Stimulated activated naive CD4-positive, alpha-beta T cell (primary cell): ENCODE measurements around the gene OPRD1.
A peak's percentile ranks its signal among the peaks of the same experiment; 100 is the strongest.

ENCODE experiments used
- DNase-seq, 6 experiments: peaks; one replicate each; lab custom pipeline; 2025; lab: John Stamatoyannopoulos, UW

The OPRD1 gene

DNA sequence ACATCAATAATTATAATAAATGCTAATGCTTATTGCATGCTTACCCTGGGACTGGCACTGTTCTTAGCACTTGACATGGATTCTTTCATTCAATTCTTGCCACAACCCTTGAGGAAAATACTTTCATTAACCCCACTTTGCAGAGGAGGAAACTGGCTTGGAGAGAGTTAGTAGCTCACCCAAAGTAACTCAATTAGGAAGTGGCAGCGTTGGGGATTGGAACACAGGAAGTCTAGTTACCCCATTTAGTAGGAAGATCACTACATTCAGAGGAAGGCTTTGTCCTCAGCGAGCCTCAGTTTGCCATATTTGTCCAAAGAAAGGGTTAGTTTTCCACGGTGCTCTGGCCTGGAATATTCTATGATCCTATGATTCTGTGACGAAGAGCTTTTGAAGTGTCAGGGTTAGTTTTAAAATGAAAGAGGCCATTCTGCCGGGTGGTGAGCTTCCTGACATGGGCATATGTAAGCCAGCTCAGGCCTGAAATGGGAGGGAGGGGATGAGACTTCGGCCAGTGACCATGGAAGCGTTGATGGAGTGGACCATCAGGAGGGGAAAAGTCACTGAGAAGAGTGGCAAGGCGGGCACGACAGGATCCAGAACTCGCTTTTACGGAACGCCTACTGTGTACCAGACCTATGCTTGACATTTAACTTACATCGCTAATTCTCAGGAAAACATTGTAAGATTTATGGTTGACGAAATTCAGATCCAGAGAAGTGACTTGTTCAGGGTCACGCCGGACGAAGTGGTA is 74.2 kb downstream of the OPRD1 start:
- peak in 1 of 6 experiments; percentile 31 for DNase-seq

DNA sequence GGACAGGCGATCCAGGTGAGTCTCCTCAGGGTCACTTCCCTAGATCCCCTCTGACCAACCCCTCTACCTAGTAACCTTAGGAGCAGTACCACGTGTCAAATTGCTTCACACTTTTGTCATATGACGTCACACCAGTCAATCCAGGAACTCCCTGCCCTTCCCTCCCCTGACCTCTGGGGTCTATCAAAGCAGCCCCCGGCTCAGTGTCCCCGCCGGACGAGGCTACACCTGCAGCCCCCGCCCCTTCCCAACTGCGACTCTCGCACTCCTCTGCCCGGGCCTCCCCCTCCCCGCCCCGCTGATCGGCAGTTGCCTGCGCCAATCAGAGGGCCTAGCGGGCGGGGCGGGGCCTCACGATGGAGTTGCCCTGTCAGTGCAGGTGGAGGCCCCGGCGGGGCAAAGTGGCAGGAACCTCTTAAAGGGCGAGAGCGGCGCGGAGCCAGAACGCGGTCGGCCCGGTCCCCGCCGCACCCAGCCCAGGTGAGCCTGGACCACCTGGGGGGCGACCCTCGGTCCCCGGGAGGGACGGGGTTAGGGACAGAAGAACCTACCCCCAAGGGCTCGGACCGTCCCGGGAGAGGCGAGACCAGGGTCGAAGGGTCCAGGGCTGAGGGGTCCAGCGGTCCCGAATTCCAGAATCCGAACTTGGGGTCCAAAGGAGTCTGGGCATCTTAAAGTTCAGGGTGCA is 74.9 kb downstream of the OPRD1 start:
- peak; percentile 81 to 92 (median 88) for DNase-seq

DNA sequence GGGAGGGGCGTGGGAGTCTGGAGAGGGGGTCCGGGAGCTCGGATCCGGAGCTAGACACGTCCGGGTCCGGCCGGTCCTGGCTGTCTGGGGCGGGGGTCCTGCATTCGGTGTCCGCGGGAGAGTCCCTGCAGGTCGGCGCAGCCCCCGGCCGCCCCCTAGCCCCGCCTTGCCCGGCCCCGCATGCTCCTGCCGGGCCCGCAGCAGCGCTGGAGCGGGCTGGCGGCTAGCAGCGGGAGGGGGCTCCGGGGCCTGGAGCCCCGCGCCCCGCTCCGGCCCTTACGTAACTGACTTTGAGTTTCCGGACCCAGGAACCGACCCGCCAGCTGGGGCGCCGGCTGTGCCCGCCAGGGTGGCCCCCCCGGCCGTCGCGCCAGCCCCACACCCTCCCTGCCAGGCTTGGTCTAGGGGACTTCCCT is 75.5 kb downstream of the OPRD1 start:
- peak in 5 of 6 experiments; percentile 22 to 70 (median 44) for DNase-seq

DNA sequence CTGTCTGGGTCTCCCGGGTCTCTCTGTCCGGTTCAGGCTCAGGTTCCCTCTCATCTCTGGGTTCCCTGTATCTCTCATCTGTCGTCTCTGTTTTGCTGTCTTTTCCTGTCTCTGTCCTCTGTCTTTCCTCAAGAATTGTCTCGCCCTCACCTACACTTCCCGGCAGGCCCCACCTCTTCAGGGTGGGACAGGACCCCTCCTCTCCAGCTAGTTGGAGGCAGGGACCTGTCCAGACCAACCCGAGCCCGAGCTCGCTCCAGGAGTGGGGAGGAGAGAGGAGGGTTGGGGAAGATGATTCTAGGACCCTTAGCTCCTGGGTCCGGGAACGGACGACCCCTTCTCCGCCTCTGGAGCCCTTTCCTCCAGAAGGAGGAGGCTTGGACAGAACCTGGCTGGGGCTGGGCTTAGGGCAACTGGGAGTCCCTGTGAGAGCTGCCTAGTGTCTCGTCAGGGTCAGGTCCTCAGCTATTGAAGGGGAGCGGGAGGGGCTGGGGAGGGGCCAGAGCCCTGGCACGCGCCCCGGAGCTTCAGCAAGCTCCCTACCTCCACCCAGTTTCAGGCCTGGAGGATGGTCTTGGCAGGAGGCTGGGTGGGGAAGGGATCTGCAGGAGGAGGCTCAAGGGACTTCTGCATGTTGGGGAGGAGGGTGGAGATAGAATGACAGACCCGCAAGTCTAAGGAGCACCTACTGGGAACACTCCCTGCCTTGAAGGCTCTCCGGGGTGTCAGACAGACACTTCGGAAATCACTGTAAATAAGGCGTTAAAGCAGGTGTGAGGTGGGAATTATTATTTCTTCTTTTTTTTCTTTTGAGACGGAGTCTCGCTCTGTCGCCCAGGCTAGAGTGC is 76.1 kb downstream of the OPRD1 start:
- DNase-seq = no peak

DNA sequence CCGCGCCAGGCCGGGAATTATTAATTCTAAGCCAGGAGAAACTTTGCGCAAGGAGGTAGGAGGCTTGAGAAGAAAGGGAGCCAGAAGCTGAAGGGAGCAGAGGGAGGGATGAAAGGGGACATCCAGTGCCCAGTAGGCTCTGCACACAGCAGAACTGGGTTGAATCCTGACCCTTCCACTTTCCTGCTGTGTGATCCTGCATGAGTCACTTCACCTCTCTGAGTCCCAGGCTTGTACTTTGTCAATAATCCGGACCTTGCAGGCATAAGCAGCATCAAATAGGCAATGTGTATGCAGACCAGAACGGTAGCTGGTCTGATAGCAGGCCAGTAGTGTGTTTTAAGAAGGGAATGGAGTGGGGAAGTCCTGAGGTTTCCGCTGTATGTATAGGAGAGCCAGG is 76.9 kb downstream of the OPRD1 start:
- DNase-seq = no peak

DNA sequence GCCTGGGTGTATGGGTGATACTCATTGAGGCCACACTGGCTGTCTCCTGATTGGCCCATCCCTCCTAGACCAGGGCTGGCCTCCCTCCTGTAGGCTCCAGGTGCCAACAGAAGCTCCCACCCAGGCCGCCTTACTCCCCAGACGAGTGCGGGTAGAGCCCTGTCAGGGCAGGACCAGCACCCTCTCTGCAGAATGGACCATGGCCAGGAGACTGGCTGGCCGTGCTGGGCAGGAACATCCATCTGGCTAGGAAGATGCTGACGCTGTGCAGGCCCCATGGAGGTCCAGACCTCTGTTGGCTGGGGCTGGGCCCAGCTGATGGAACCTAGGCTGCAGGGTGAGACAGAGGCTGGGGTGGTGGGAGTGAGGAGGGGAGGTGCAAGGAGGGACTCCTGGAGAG is 77.4 kb downstream of the OPRD1 start:
- no peak for DNase-seq

DNA sequence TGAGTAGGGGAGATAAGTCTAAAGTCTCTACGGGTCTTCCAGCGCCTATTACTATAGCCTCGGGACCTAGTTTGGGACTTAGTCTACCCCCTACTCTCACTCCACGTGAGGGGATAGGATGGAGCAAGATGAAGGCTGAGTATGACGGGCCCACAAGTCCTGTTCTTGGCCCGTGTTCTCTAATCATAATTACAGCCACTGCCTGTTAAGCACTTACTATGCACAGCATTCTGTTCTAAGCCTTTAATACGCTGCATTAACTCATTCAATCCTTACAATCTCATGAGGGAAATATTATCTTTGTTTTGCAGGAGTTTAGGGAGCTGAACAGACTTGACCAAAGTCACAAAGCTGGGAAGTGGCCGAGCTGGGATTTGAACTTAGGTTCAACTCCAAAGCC is 78.5 kb downstream of the OPRD1 start:
- no peak for DNase-seq

DNA sequence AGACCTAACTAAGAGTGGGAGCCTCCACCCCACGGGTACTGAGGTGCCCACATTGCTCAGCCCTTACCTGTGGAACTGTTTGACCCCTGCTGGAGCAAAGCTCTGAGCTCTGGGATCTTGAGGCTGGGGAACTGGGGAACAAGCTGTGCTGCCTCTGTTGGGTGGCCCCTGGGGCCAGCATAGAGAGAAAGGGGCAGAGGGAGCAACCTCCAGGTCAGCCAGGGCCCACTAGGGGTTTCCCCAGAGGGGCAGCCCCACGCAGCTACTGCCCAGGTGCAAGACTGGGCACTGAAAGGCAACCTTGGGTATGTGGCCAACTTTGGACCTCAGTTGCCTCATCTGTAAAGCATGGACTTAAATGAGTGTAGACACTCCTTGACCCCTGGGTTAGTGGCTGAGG is 78.9 kb downstream of the OPRD1 start:
- DNase-seq = no peak

DNA sequence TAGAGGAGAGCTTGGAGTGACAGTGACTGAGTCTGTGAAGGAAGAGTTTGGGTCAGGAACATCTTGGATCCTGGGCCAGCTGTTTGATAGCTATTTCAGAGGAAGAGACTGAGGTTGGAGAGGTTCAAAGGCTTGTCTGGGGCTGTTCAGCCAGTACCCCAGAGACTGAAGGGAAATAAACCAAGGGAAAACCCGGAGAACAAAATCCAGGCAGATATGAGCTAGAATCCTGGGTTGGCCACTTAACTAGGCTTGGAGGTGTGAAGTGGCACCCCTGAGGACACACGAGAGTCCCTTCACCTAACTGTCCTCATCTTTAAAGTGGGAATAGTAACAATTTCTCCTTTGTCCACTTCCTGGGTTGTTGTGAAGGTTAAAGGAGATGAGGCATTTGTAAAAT is 79.3 kb downstream of the OPRD1 start:
- DNase-seq = no peak

DNA sequence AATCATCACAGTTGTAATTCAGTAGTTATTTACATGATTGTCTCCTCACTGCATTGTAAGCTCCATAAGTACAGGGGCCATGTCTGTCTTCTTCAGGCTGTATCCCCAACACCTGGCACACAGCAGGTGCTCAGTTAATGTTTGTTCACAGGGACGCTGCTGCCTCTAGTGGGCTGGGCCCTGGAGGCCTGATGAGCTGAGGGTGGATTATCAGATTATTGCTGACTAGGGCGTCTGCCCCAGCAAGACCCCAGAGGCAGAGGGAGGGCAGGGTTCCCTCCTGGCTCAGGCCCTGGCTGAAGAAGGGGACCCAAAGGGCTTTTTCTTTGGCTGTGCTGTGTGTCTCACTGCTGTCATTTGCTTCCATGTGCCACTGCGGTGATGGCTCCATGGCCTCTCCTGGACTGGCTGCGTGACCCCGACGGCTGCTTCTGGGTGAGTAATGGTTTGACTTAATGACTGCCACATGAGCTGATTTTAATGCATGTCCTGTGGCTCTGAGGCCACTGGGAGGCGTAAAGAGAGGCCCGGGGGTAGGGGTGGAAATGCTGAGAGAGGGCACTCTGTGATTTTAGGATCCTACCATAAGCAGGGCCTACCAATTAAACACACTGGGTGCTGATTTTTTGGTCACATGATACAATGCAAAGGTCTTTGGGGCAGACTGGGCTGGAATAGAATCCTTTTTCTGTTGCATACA is 81.6 kb downstream of the OPRD1 start:
- peak in 1 of 6 experiments; percentile 25 for DNase-seq

DNA sequence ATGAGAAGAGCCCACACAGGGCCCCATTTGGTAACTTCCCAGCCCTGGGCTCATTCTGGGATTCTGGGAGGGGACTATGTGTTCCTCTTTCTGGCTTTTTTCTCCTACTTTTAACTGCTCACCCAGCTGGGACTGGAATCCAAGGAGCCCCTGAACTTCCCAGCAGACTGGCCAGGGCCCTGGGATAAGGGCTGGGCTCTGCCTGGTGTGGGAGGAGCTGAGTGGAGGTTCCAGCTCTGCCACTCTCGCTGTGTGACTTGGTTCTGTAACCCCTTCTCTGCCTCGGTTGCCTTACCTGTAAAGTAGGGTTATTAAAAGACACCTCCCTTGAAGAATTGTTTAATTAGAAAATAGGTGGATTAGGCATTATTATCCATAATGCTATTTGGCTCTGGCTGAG is 82.8 kb downstream of the OPRD1 start:
- no peak for DNase-seq

DNA sequence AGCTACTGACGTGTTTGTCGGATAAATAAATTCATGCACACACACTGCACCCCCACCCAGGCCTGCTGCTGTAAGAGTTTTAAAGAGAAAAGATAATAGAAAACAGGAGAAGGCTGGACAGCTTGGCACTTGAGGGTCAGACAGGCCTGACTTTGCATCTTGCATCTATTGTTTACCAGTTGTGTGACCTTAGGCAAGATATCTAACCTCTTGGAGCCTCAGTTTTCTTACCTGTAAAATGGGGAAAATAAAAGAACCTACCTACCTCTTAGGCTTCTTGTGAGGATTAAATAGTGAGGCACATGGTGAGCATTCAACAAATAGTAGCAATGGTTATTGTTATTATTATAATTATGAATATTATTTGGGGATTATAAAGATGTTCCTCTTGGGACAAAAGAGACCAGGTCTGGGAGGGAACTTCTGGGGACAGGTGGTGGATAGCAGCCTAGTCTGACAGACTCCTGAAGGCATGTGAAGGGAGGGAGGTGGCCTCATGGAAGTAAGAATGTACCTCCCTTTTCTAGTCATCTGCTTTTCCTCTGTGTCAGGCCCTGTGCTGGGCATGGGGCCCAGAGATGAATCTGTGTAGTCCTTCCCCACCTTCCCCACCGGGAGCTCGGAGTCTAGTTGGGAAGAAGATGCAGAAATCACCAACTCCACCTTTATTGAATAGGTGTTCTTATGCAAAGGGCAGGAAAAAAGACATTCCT is 84.1 kb downstream of the OPRD1 start:
- DNase-seq = no peak

DNA sequence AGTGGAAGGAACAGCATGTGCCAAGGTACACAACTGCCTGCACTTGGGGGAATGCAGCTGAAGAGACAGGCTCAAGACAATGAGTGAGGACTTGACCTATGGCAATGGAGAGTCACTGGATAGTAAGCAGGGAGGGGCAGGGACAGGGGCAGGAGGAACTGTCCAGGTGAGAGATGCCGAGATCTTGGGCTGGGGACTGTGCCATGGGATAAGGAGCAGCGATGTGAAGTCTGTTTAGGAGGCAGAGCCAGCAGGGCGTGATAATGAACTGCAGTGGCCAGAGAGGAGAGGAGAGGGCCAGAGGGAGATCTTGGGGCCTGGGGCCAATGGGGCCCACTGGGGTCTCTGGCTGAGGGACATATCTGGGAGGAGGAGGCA is 84.6 kb downstream of the OPRD1 start:
- no peak for DNase-seq

DNA sequence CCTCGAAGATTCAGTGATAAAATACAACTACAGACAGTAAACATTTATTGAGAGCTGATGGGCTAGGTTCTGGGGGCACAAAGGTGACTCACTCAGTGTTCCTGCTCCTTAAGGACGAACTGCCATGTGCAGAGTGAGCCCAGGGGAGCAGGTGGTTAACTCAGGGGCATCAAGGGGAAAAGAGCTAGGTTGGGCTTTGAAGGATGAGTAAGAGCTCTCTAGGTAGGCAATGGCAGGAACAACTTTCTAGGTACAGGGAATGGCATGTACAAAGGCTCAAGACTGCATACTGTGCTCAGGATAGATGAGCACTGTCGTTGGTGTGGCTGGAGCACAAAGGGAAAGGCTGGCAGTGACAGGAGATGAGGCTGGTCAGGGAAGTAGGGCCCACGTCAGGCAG is 85.8 kb downstream of the OPRD1 start:
- no peak for DNase-seq

DNA sequence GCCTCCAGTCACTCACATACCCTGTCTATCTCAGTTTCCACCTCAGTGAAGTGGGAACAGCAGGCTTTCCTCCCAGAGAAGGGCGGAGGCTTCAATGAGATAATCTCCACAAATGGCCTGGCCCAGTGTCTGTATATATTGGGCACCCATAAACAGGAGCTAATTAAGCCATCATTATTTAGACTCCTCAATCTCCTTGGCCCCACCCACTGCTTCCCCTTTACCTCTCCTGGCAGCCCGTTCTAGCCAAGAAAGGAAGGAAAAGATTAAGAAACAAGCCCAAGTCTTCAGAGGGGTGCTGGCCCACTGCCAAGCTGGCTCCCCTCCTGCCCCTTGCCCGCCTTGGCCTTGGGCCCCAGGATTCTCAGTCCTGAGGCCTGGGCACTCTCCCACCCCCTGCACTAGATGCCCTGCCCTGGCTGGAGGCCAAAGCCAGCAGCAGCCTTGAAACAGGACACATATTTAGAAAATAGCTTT is 86.5 kb downstream of the OPRD1 start:
- DNase-seq = no peak

DNA sequence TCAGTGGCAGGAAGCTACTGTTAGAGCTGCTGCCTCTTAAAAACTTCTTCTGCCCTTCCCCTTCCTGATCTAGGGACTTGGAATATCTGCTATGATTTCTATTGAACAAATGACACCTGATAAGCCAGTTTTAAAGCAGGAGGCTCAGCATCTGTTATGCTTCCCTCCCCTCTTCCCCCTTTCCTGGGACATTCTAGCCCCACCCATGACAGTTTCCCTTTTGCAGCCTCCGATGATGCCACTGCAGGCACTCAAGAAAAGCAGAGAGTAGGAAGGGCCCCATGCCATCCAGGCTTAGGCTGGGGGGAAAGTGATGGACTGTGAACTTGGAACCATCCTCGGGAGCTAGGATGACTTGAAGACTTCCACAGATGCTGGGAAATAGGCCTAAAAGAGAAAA is 87.3 kb downstream of the OPRD1 start:
- DNase-seq = no peak

DNA sequence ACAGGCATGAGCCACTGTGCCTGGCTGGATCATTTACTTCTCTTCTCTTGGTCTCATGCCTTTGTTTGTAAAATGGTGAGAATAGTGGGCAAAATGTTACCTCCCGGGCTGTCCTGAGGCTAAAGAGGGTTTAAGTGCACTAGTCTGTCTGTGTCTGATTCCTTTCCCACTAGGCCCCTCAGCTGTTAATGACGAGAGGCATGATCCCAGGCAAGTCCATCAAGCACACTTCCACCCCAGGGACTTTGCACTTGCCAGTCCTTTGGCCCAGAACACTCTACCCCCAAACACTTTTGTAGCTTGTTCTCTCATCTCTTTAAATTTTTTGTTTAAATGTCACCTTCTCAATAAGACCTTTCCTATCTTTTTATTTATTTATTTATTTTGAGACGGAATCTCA is 88.6 kb downstream of the OPRD1 start:
- no peak for DNase-seq

DNA sequence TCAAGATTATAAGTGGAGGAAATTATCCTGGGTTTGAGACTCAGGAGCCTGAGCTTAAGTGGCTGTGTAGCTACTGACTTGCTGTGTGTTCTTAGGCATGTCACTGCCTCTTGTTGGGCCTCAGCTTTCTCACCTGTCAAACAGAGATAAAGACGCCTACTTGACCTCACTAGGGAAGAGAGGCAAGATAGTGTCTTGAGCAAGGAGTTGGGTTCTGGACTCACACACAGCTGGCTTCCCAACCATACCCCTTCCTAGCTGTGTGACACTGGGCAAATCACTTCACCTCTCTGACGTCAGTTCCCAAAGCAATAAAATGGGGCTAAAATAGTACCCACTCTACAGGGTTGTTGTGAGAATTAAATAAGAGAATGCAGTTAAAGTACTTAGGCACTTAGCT is 90.8 kb downstream of the OPRD1 start:
- DNase-seq = no peak

DNA sequence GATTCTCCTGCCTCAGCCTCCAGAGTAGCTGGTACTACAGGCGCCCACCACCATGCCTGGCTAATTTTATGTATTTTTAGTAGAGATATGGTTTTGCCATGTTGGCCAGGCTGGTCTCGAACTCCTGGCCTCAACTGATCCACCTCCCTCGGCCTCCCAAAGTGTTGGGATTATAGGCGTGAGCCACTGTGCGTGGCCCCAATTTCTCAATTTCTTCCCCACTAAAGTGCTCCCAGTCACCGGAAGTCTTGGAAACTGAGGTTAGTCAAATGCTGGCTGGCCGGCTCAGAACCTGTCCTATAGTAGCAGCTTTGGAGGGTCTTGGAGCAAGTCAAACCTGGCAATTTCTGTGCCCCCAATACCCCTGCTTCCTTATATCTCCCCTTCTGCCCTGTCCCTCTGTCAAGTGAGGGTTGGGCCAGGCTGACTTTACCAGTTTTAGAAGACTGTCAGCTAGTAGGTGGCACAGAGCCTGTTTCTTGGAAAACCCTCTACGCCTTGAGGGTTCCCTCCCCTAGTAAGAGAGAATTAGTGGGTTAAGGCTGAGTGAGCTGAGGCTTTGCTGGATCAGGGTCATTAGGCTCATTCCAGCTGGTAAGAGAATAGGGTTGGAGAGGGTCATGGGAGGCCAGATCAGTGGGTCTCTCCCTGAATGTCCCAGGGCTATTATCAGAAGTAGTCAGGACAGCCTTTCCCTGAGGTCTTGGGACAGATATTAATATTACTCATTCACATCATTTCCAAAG is 94.1 kb downstream of the OPRD1 start:
- DNase-seq = no peak

DNA sequence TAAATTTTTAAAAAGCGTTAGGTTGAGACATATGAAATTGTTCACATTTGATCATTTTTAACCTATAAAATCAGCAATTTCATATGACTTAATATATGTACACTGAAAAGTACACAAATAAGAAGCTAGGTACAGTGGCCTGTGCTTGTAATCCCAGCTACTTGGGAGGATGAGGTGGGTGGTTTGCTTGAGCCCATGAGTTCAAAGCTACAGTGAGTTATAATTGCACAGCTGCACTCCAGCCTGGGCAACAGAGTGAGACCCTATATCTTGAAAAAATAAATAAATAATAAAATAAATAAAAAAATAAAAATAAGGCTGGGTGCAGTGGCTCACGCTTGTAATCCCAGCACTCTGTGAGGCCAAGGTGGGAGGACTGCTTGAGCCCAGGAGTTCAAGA is 97.2 kb downstream of the OPRD1 start:
- DNase-seq = no peak
